Liver (tissue), 3 donors: ENCODE measurements around the gene MAD2L2.
A peak's percentile ranks its signal among the peaks of the same experiment; 100 is the strongest.

Experiments used
- EGR1 ChIP-seq, 2 donors: IDR thresholded peaks; 2 replicates each; pipeline ENCODE4 v1.6.1; 2016 to 2018; ENCODE audit warnings: antibody characterized with exemption in 2 of 2, low read depth in 2 of 2
- FOXA1 ChIP-seq: IDR thresholded peaks from 2 replicates; pipeline ENCODE4 v1.6.1; 2016; ENCODE audit warnings: antibody characterized with exemption
- GABPA ChIP-seq, 2 donors: IDR thresholded peaks in 1 of 2; conservative IDR thresholded peaks in 1 of 2; 2 replicates each; pipeline ENCODE4 v1.6.1; 2016; ENCODE audit warnings: antibody characterized with exemption in 2 of 2, mild to moderate bottlenecking in 1 of 2, moderate library complexity in 1 of 2
- HNF4G ChIP-seq: IDR thresholded peaks from 2 replicates; pipeline ENCODE4 v1.6.1; 2016; ENCODE audit warnings: antibody characterized with exemption
- JUND ChIP-seq, 2 donors: IDR thresholded peaks; 2 replicates each; pipeline ENCODE4 v1.6.1; 2016; ENCODE audit warnings: antibody characterized with exemption in 2 of 2
- MAX ChIP-seq: IDR thresholded peaks from 2 replicates; pipeline ENCODE4 v1.6.1; 2016; ENCODE audit warnings: antibody characterized with exemption
- RAD21 ChIP-seq, 2 donors: IDR thresholded peaks; 2 replicates each; pipeline ENCODE4 v1.6.1; 2016; ENCODE audit warnings: antibody characterized with exemption in 2 of 2, mild to moderate bottlenecking in 2 of 2
- REST ChIP-seq: IDR thresholded peaks from 2 replicates; pipeline ENCODE4 v1.6.1; 2016; ENCODE audit warnings: antibody characterized with exemption, mild to moderate bottlenecking
- SP1 ChIP-seq: IDR thresholded peaks from 2 replicates; pipeline ENCODE4 v1.6.1; 2018; ENCODE audit warnings: antibody characterized with exemption, mild to moderate bottlenecking
- TAF1 ChIP-seq: conservative IDR thresholded peaks from 2 replicates; pipeline ENCODE4 v1.6.1; 2016; ENCODE audit warnings: antibody characterized with exemption, mild to moderate bottlenecking
- YY1 ChIP-seq: IDR thresholded peaks from 2 replicates; pipeline ENCODE4 v1.6.1; 2016; ENCODE audit warnings: antibody characterized with exemption, mild to moderate bottlenecking
- TF ChIP-seq, protein P1 (sequence below): fragments of 150-350 bp; IDR thresholded peaks from 2 replicates; pipeline ENCODE4 v1.5.1; 2017; ENCODE audit warnings: improper control_type of control experiment, low read depth, low read length; ENCODE audit not compliant: missing input control
- TF ChIP-seq, protein P2 (sequence below): IDR thresholded peaks from 2 replicates; pipeline ENCODE4 v1.6.1; 2016; ENCODE audit warnings: antibody characterized with exemption
- TF ChIP-seq, protein P3 (sequence below): IDR thresholded peaks from 2 replicates; pipeline ENCODE4 v1.6.1; 2016; ENCODE audit warnings: antibody characterized with exemption
- donor health status: healthy.
- donor health status: healthy.

- TF ChIP-seq, protein P1, sequence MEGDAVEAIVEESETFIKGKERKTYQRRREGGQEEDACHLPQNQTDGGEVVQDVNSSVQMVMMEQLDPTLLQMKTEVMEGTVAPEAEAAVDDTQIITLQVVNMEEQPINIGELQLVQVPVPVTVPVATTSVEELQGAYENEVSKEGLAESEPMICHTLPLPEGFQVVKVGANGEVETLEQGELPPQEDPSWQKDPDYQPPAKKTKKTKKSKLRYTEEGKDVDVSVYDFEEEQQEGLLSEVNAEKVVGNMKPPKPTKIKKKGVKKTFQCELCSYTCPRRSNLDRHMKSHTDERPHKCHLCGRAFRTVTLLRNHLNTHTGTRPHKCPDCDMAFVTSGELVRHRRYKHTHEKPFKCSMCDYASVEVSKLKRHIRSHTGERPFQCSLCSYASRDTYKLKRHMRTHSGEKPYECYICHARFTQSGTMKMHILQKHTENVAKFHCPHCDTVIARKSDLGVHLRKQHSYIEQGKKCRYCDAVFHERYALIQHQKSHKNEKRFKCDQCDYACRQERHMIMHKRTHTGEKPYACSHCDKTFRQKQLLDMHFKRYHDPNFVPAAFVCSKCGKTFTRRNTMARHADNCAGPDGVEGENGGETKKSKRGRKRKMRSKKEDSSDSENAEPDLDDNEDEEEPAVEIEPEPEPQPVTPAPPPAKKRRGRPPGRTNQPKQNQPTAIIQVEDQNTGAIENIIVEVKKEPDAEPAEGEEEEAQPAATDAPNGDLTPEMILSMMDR, result peak; percentile 85
- TF ChIP-seq REST (no peak), MAX (no peak), RAD21 (IDR thresholded peaks at IDR 0.05) (peak; percentile 82 to 87), YY1 (no peak), GABPA (IDR thresholded peaks at IDR 0.05 in 1 of 2, conservative IDR thresholded peaks at IDR 0.05 in 1 of 2) (no peak), FOXA1 (no peak), TAF1 (no peak), HNF4G (no peak), SP1 (no peak), JUND (IDR thresholded peaks at IDR 0.05) (no peak), EGR1 (IDR thresholded peaks at IDR 0.05; ENCODE audit: low read depth in 2 of 2) (no peak)
- TF ChIP-seq, protein P2, sequence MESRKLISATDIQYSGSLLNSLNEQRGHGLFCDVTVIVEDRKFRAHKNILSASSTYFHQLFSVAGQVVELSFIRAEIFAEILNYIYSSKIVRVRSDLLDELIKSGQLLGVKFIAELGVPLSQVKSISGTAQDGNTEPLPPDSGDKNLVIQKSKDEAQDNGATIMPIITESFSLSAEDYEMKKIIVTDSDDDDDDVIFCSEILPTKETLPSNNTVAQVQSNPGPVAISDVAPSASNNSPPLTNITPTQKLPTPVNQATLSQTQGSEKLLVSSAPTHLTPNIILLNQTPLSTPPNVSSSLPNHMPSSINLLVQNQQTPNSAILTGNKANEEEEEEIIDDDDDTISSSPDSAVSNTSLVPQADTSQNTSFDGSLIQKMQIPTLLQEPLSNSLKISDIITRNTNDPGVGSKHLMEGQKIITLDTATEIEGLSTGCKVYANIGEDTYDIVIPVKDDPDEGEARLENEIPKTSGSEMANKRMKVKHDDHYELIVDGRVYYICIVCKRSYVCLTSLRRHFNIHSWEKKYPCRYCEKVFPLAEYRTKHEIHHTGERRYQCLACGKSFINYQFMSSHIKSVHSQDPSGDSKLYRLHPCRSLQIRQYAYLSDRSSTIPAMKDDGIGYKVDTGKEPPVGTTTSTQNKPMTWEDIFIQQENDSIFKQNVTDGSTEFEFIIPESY, result no peak
- TF ChIP-seq, protein P3, sequence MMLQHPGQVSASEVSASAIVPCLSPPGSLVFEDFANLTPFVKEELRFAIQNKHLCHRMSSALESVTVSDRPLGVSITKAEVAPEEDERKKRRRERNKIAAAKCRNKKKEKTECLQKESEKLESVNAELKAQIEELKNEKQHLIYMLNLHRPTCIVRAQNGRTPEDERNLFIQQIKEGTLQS, result no peak
Observed at GRCh38 chr1:11650331-11650991, 30.5 kb downstream of the MAD2L2 start.
